22Rv1 (cell line): Measurements from ENCODE around the gene ANKRD39.

Source experiments
- ZFX ChIP-seq: fragments of 450-650 bp; IDR thresholded peaks from 2 replicates; pipeline ENCODE4 v1.6.1; 2017; ENCODE audit warnings: antibody characterized with exemption, borderline replicate concordance
- TF ChIP-seq, protein P1 (sequence below): fragments of 450-650 bp; IDR thresholded peaks from 2 replicates; pipeline ENCODE4 v1.5.1; 2017; ENCODE audit warnings: mild to moderate bottlenecking

DNA sequence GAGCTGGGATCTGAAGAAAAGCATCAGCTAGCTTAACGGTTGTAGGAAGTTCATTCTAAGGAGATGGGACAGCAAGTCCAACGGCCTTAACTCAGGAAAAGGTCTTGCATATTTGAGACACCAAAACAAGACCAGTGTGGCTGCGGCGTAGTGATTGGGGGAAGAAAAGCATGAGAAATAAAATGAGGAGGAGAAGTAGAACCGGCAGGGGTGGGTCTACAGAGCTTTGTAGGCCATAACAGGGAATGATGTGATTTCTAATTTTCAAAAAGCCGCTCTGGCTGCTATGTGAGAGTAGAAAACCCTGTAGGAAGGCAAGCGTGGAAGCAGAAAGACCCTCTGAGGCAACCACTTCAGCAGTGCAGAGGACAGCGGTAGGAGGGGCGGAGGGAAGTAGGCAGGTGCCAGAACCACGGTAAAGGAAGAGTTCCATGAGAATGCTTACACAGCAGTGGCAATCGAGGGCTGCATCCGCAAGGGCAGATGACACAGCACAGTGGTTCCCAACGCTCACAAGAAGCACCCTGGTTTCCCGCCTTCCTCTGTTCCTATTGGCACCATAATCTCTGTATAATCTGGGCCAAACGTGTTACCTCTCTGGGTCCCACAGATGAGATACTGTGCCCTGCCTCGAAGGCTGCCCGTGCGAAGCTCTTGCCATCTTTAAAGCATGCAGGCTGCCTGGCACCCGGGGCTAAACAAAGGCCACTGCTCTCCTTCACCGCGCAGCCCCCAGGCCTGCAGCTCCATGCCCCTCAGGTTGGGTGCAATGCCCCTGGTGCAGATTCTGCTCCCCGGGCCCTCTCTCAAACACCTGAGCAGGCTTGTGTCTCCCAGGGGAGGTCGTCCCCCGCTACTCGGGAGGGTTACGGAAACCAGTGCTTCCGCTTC, 795 bp downstream of the ANKRD39 start:
- TF ChIP-seq, protein P1, sequence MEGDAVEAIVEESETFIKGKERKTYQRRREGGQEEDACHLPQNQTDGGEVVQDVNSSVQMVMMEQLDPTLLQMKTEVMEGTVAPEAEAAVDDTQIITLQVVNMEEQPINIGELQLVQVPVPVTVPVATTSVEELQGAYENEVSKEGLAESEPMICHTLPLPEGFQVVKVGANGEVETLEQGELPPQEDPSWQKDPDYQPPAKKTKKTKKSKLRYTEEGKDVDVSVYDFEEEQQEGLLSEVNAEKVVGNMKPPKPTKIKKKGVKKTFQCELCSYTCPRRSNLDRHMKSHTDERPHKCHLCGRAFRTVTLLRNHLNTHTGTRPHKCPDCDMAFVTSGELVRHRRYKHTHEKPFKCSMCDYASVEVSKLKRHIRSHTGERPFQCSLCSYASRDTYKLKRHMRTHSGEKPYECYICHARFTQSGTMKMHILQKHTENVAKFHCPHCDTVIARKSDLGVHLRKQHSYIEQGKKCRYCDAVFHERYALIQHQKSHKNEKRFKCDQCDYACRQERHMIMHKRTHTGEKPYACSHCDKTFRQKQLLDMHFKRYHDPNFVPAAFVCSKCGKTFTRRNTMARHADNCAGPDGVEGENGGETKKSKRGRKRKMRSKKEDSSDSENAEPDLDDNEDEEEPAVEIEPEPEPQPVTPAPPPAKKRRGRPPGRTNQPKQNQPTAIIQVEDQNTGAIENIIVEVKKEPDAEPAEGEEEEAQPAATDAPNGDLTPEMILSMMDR, result no peak
- TF ChIP-seq ZFX, result no peak
